H1 (cell line): Measurements from ENCODE around the gene COL26A1. TPM values are rescaled to one million over a fixed set of nuclear protein-coding genes. Genes with fewer than 3 reads are reported as not detected.

Source experiments
- CTCF ChIA-PET: fragments of 300-600 bp; sonication (Branson Sonifier 250); formaldehyde crosslinking; loops from one replicate; lab custom pipeline; 2021; ENCODE audit not compliant: partially characterized antibody; lab: Charles Lee
- POLR2A ChIA-PET: fragments of 300-600 bp; sonication (Branson Sonifier 250); formaldehyde crosslinking; loops from one replicate; lab custom pipeline; 2021; ENCODE audit warnings: inconsistent platforms; ENCODE audit not compliant: partially characterized antibody; lab: Charles Lee
- DNase-seq, 2 experiments: peaks; one replicate each; pipeline versions ENCODE4 v3.0.0 to v3.0.0-alpha.2; 2010 to 2022; ENCODE audit warnings: low spot score in 2 of 2, low read depth in 1 of 2, mixed read lengths in 1 of 2
- FAIRE-seq: peaks from 2 replicates; lab custom pipeline; 2011; peaks lifted over from hg19 to GRCh38; lab: Jason Lieb, UNC
- H2AFZ ChIP-seq: 2 replicates; pipeline ENCODE4 v1.8.1; 2012; ENCODE audit warnings: low read length, inconsistent platforms
- H2AK5ac ChIP-seq: 2 replicates; pipeline ENCODE4 v1.6.1; 2013; ENCODE audit warnings: low read depth, low read length
- H2BK120ac ChIP-seq: replicated peaks from 2 replicates; pipeline ENCODE3; 2013; ENCODE audit warnings: low read depth, low read length, inconsistent platforms
- H2BK12ac ChIP-seq: 2 replicates; pipeline ENCODE4 v1.6.1; 2013; ENCODE audit warnings: low read depth, low read length
- H2BK15ac ChIP-seq: 2 replicates; pipeline ENCODE4 v1.6.1; 2013; ENCODE audit warnings: low read length
- H2BK20ac ChIP-seq: 2 replicates; pipeline ENCODE4 v1.6.1; 2013; ENCODE audit warnings: low read length
- H2BK5ac ChIP-seq: 2 replicates; pipeline ENCODE4 v1.6.1; 2013; ENCODE audit warnings: low read depth, low read length
- H3K14ac ChIP-seq: 2 replicates; pipeline ENCODE4 v1.6.1; 2013; ENCODE audit warnings: inconsistent platforms; ENCODE audit not compliant: insufficient read length
- H3K18ac ChIP-seq: 2 replicates; pipeline ENCODE4 v1.6.1; 2013; ENCODE audit warnings: low read length; ENCODE audit errors: extremely low read depth
- H3K23ac ChIP-seq: 2 replicates; pipeline ENCODE4 v1.6.1; 2013; ENCODE audit warnings: inconsistent platforms; ENCODE audit not compliant: insufficient read length
- H3K23me2 ChIP-seq: 2 replicates; pipeline ENCODE4 v1.6.1; 2013; ENCODE audit warnings: low read depth, low read length
- H3K27ac ChIP-seq: 2 replicates; pipeline ENCODE4 v1.6.1; 2011; ENCODE audit warnings: low read depth, low read length, inconsistent platforms
- H3K27me3 ChIP-seq, 4 experiments: replicated peaks in 1 of 4; 1 replicate in 1 of 4; 2 replicates in 3 of 4; pipeline versions ENCODE4 v1.6.1 to v1.8.1; 2011 to 2013; ENCODE audit warnings: low read length in 3 of 4, mild to moderate bottlenecking in 3 of 4, inconsistent platforms in 2 of 4, mixed read lengths in 2 of 4, moderate library complexity in 1 of 4; ENCODE audit not compliant: control insufficient read depth in 3 of 4, insufficient read depth in 3 of 4; ENCODE audit errors: extremely low read depth in 1 of 4
- H3K36me3 ChIP-seq, 4 experiments: 2 replicates each; pipeline versions ENCODE4 v1.6.1 to v1.8.1; 2011 to 2013; ENCODE audit warnings: mild to moderate bottlenecking in 4 of 4, low read length in 3 of 4, moderate library complexity in 2 of 4, control low read depth in 1 of 4, inconsistent platforms in 1 of 4; ENCODE audit not compliant: insufficient read depth in 4 of 4, control insufficient read depth in 2 of 4
- H3K4ac ChIP-seq: replicated peaks from 2 replicates; pipeline ENCODE3; 2013; ENCODE audit warnings: low read length, low read depth, mixed read lengths, inconsistent platforms; ENCODE audit not compliant: insufficient read length
- H3K4me1 ChIP-seq, 4 experiments: replicated peaks in 1 of 4; 1 replicate in 1 of 4; 2 replicates in 3 of 4; pipeline versions ENCODE4 v1.6.1 to v1.8.1; 2011 to 2013; ENCODE audit warnings: low read length in 3 of 4, inconsistent platforms in 2 of 4, mixed read lengths in 1 of 4; ENCODE audit not compliant: insufficient read depth in 4 of 4, control insufficient read depth in 3 of 4
- H3K4me2 ChIP-seq, 2 experiments: 2 replicates each; pipeline versions ENCODE4 v1.6.1 to v1.8.1; 2011 to 2013; ENCODE audit warnings: low read depth in 2 of 2, low read length in 2 of 2, control low read depth in 1 of 2, inconsistent platforms in 1 of 2, mild to moderate bottlenecking in 1 of 2; ENCODE audit not compliant: insufficient read depth in 1 of 2
- H3K4me3 ChIP-seq, 4 experiments: fragments of 200-600, 300-600 bp in 1 of 4; sonication (generic), shearing (Covaris generic), sonication (Bioruptor Twin) in 1 of 4; 2 replicates each; pipeline versions ENCODE4 v1.5.1 to v1.8.1; 2011 to 2016; ENCODE audit warnings: low read length in 4 of 4, low read depth in 3 of 4, control low read depth in 2 of 4, inconsistent platforms in 2 of 4, mild to moderate bottlenecking in 2 of 4, mixed read lengths in 1 of 4, moderate library complexity in 1 of 4; ENCODE audit not compliant: insufficient read depth in 2 of 4; ENCODE audit errors: extremely low read depth in 1 of 4
- H3K56ac ChIP-seq: replicated peaks from 2 replicates; pipeline ENCODE3; 2013; ENCODE audit warnings: low read depth, mild to moderate bottlenecking, mixed read lengths, low read length, inconsistent platforms; ENCODE audit not compliant: insufficient read length
- H3K79me1 ChIP-seq: 2 replicates; pipeline ENCODE4 v1.6.1; 2013; ENCODE audit warnings: low read depth, low read length, control low read depth
- H3K79me2 ChIP-seq, 2 experiments: 2 replicates each; pipeline versions ENCODE4 v1.6.1 to v1.8.1; 2012 to 2013; ENCODE audit warnings: low read length in 2 of 2, mild to moderate bottlenecking in 2 of 2, inconsistent platforms in 1 of 2; ENCODE audit not compliant: insufficient read depth in 2 of 2, control insufficient read depth in 1 of 2
- H3K9ac ChIP-seq, 4 experiments: replicated peaks in 1 of 4; 1 replicate in 1 of 4; 2 replicates in 3 of 4; pipeline versions ENCODE4 v1.6.1 to v1.8.1; 2011 to 2013; ENCODE audit warnings: low read depth in 3 of 4, low read length in 3 of 4, control low read depth in 2 of 4, mild to moderate bottlenecking in 2 of 4, moderate library complexity in 2 of 4, inconsistent platforms in 1 of 4; ENCODE audit errors: extremely low read depth in 1 of 4
- H3K9me3 ChIP-seq, 2 experiments: 2 replicates each; pipeline versions ENCODE4 v1.6.1 to v1.8.1; 2012 to 2013; ENCODE audit warnings: mild to moderate bottlenecking in 2 of 2, moderate library complexity in 2 of 2, control low read depth in 1 of 2, inconsistent platforms in 1 of 2, low read depth in 1 of 2, low read length in 1 of 2, mixed read lengths in 1 of 2; ENCODE audit not compliant: insufficient read depth in 2 of 2
- H4K20me1 ChIP-seq, 2 experiments: replicated peaks in 1 of 2; 2 replicates each; pipeline versions ENCODE3 to v1.8.1; 2011 to 2013; ENCODE audit warnings: inconsistent platforms in 2 of 2, low read length in 2 of 2, mild to moderate bottlenecking in 1 of 2; ENCODE audit not compliant: insufficient read depth in 2 of 2, control insufficient read depth in 1 of 2
- H4K5ac ChIP-seq: 2 replicates; pipeline ENCODE4 v1.6.1; 2013; ENCODE audit warnings: low read length, low read depth, mixed read lengths, inconsistent platforms; ENCODE audit not compliant: insufficient read length
- H4K8ac ChIP-seq: 2 replicates; pipeline ENCODE4 v1.8.0; 2013; ENCODE audit warnings: mild to moderate bottlenecking, moderate library complexity, low read length, inconsistent platforms; ENCODE audit not compliant: insufficient read depth; ENCODE audit errors: extremely low read depth
- H4K91ac ChIP-seq: replicated peaks from 2 replicates; pipeline ENCODE3; 2013; ENCODE audit warnings: low read length, mixed read lengths, inconsistent platforms; ENCODE audit not compliant: insufficient read length
- CBX5 ChIP-seq: fragments of 300-800, 300-1000 bp; sonication (generic); IDR thresholded peaks from 2 replicates; pipeline ENCODE4 v1.7.1; 2016; ENCODE audit warnings: antibody characterized with exemption, low read length, low read depth
- CTCF ChIP-seq, 3 experiments: IDR thresholded peaks; 1 replicate in 2 of 3; 2 replicates in 1 of 3; pipeline versions ENCODE4 v1.5.1 to v1.6.1; 2011; ENCODE audit warnings: low read length in 3 of 3, mild to moderate bottlenecking in 3 of 3, inconsistent platforms in 2 of 3, low read depth in 1 of 3, moderate library complexity in 1 of 3; ENCODE audit not compliant: insufficient read depth in 1 of 3; ENCODE audit errors: control extremely low read depth in 1 of 3
- EGR1 ChIP-seq: IDR thresholded peaks from 2 replicates; pipeline ENCODE4 v1.6.1; 2011; ENCODE audit warnings: low read depth, low read length, borderline replicate concordance
- EZH2 ChIP-seq: fragments of 200-600 bp; sonication (generic); IDR thresholded peaks from 2 replicates; pipeline ENCODE4 v1.7.1; 2012; ENCODE audit warnings: low read depth, mild to moderate bottlenecking, moderate library complexity, low read length, inconsistent platforms; ENCODE audit not compliant: severe bottlenecking
- SP1 ChIP-seq: IDR thresholded peaks from 2 replicates; pipeline ENCODE4 v1.6.1; 2011; ENCODE audit warnings: low read depth, low read length
- TBP ChIP-seq: IDR thresholded peaks from 2 replicates; pipeline ENCODE4 v1.6.1; 2011; ENCODE audit warnings: low read depth, low read length, improper control_type of control experiment
- TCF12 ChIP-seq: IDR thresholded peaks from 2 replicates; pipeline ENCODE4 v1.6.1; 2011; ENCODE audit warnings: low read depth, mild to moderate bottlenecking, low read length
- USF2 ChIP-seq: IDR thresholded peaks from 2 replicates; pipeline ENCODE4 v1.6.1; 2011; ENCODE audit warnings: low read length, improper control_type of control experiment
- WGBS, 2 experiments: shearing (Covaris generic) in 1 of 2; methylation state at CpG; one replicate each; pipeline versions ENCODE4 v1.1.6 to v1.1.7; 2013 to 2015; ENCODE audit warnings: low lambda C conversion rate in 2 of 2, mixed read lengths in 2 of 2, inconsistent platforms in 1 of 2, low coverage in 1 of 2, missing lambda C conversion rate in 1 of 2; ENCODE audit not compliant: insufficient replicate concordance in 2 of 2, insufficient coverage in 1 of 2, insufficient read length in 1 of 2; ENCODE audit errors: extremely low coverage in 1 of 2, missing lambda C conversion rate in 1 of 2; 5-methylcytosine and 5-hydroxymethylcytosine counted together
- polyA plus RNA-seq, 7 experiments: library from polyadenylated mRNA; depleted of rRNA in 3 of 7; stranded (reverse) in 5 of 7; unstranded in 2 of 7; fragments of >200 nt in 5 of 7; fragments of 200-250 nt in 2 of 7; gene quantifications; 1 replicate in 5 of 7; 2 replicates in 1 of 7; 4 replicates in 1 of 7; pipeline versions ENCODE4 v1.2.1 to v1.2.3, GENCODE V29; 2011 to 2013; ENCODE audit warnings: missing spikeins in 2 of 7, mixed read lengths in 2 of 7
- total RNA-seq: library from RNA; stranded (reverse); fragmentation: NEBNext Ultra II Directional; extraction: Animal tissue kit (Norgen Biotek cat#: 25700); gene quantifications from 2 replicates; pipeline ENCODE4 v1.2.1, GENCODE V29; 2021

COL26A1 gene
- total and polyA plus RNA-seq, 2 of the 8 experiments (the other 6 are each of a cell fraction or from before 2014, with no cell fraction given): 51.1 to 68.8 TPM

GRCh38 chr7:101605611-101606497 lies 243.2 kb downstream of the COL26A1 start:
- WGBS, 2 experiments: 89% methylated on average over 25 of the region's 26 CpGs; no CpG with 5 or more reads in 1 of the 2 experiments
- H3K9ac ChIP-seq: no peak overlapping the region
- no peak overlapping the region for H3K4me3 ChIP-seq
- no peak overlapping the region for H2BK120ac ChIP-seq
- H3K23ac ChIP-seq: no peak overlapping the region
- no peak overlapping the region for H3K27ac ChIP-seq
- no peaks in the 10 kb centered on the region for H4K20me1 ChIP-seq
- no peaks in the 10 kb centered on the region for H3K27me3 ChIP-seq
- H4K8ac ChIP-seq: no peak overlapping the region
- H3K4ac ChIP-seq: no peak overlapping the region
- no peaks in the 10 kb centered on the region for H3K9me3 ChIP-seq
- H3K36me3 ChIP-seq: no peaks in the 10 kb centered on the region
- H2BK12ac ChIP-seq: no peak overlapping the region; the same call in 1 of the 2 replicates
- no peak for DNase-seq
- no peaks in the 10 kb centered on the region for H3K23me2 ChIP-seq
- no peak overlapping the region for H3K4me2 ChIP-seq
- ChIA-PET CTCF (interaction anchor here (1.0 to 5.5 kb wide), 11 partner anchors 8 to 214 kb away, joined by 3 to 50 read pairs (median 4); no protein-coding TSS in a partner anchor), POLR2A (interaction anchor here (1.0 to 1.1 kb wide), 2 partner anchors 9 to 15 kb away, joined by 3 read pairs; no protein-coding TSS in a partner anchor)
- H4K5ac ChIP-seq: no peak overlapping the region
- no peak for FAIRE-seq
- no peak overlapping the region for H3K18ac ChIP-seq
- no peak overlapping the region for H3K56ac ChIP-seq
- H2BK5ac ChIP-seq: no peak overlapping the region
- H2BK20ac ChIP-seq: no peak overlapping the region
- H3K14ac ChIP-seq: no peak overlapping the region
- no peak overlapping the region for H2AFZ ChIP-seq
- no peaks in the 10 kb centered on the region for H3K79me2 ChIP-seq
- no peak overlapping the region for H2AK5ac ChIP-seq
- peaks cover 3 to 16% (median 9%) of the 10 kb centered on the region in 4 experiments for H3K4me1 ChIP-seq
- TF ChIP-seq CTCF (IDR thresholded peaks at IDR 0.05; ENCODE audit: control extremely low read depth in 1 of 3, insufficient read depth in 1 of 3, low read depth in 1 of 3, low read length in 3 of 3) (no peak), SP1 (no peak), EZH2 (no peak), EGR1 (no peak), CBX5 (no peak), USF2 (no peak), TBP (no peak), TCF12 (no peak)
- no peak overlapping the region for H2BK15ac ChIP-seq
- no peaks in the 10 kb centered on the region for H3K79me1 ChIP-seq
- H4K91ac ChIP-seq: no peak overlapping the region
